MCF 10A (cell line): ENCODE data around the gene SNX32. TPM values are rescaled to one million over a fixed set of nuclear protein-coding genes. Genes with fewer than 3 reads are reported as not detected.
A peak's percentile ranks its signal among the peaks of the same experiment; 100 is the strongest.

ENCODE experiments used
- BruUV-seq: library from RNA; stranded (reverse); fragments of 400-500 nt; replicated peaks from 2 replicates; lab custom pipeline; 2021; lab: Mats Ljungman, UMichigan
- CTCF ChIA-PET: fragments of 300-600 bp; sonication (Branson Sonifier 250); formaldehyde crosslinking; extraction: SDS; loops from one replicate; lab custom pipeline; 2021; ENCODE audit warnings: antibody characterized with exemption, inconsistent platforms; lab: Yijun Ruan, JAX
- POLR2A ChIA-PET: fragments of 300-600, 350-650 bp; sonication (Branson Sonifier 250); formaldehyde crosslinking; extraction: SDS; loops from one replicate; lab custom pipeline; 2020; ENCODE audit warnings: antibody characterized with exemption, inconsistent platforms; lab: Yijun Ruan, JAX
- DNase-seq: peaks from one replicate; pipeline ENCODE4 v3.0.0-alpha.2; 2018; ENCODE audit not compliant: unreplicated experiment
- H3K27ac Mint-ChIP-seq: one replicate; pipeline ENCODE4 v1.8.0; 2022; ENCODE audit warnings: mild to moderate bottlenecking, low read depth, mixed read lengths; ENCODE audit not compliant: unreplicated experiment
- H3K27me3 Mint-ChIP-seq: one replicate; pipeline ENCODE4 v1.8.0; 2022; ENCODE audit warnings: mixed read lengths; ENCODE audit not compliant: insufficient read depth, unreplicated experiment
- H3K36me3 Mint-ChIP-seq: one replicate; pipeline ENCODE4 v1.8.0; 2022; ENCODE audit warnings: mild to moderate bottlenecking, moderate library complexity, mixed read lengths; ENCODE audit not compliant: insufficient read depth, unreplicated experiment
- H3K4me1 Mint-ChIP-seq: one replicate; pipeline ENCODE4 v1.8.0; 2022; ENCODE audit warnings: mixed read lengths; ENCODE audit not compliant: insufficient read depth, unreplicated experiment
- H3K4me3 Mint-ChIP-seq: one replicate; pipeline ENCODE4 v1.8.0; 2022; ENCODE audit warnings: mild to moderate bottlenecking, moderate library complexity, mixed read lengths; ENCODE audit not compliant: unreplicated experiment
- H3K9me3 Mint-ChIP-seq: one replicate; pipeline ENCODE4 v1.8.0; 2022; ENCODE audit warnings: mixed read lengths; ENCODE audit not compliant: unreplicated experiment
- CTCF ChIP-seq: fragments of 200-600 bp; IDR thresholded peaks from one replicate; pipeline ENCODE4 v1.8.0; 2022; ENCODE audit warnings: antibody characterized with exemption, mild to moderate bottlenecking; ENCODE audit not compliant: unreplicated experiment
- intact Hi-C: fragments of 100-400 bp; cut with micrococcal nuclease; formaldehyde crosslinking; loops from 2 replicates; pipeline ENCODE4 v1.14.1; 2022
- total RNA-seq: library from RNA; stranded (reverse); gene quantifications from 2 replicates; pipeline ENCODE4 v1.2.3, GENCODE V29; 2022

Gene SNX32
- total RNA-seq, 1 experiment from 2014 or later: not detected

DNA sequence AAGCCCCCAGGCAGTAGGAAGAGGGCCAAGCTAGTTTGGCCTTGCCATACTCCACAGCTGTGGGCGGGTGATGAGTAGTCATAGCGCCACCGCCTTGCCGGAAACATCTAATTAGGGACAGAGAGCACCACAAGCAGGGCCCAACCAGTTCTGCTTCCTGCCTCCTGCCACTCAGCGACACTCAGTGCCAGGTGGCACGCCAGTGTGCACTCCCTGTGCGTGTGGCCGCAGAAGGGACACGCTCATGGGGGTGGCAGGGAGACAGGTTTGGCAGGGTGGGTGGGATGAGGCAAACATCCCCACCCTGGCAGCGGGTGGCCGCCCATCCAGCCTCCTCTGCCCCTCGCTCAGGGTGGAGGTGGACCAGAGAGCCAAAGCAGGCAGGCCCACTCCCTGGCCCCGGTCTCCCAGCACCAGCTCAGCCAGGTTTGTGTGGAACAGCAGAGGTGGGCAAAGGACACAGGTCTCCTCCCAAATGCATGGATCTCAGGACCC is 42.0 kb upstream of the SNX32 start:
- Mint-ChIP-seq H3K9me3 (no peaks in the 10 kb centered on the region), H3K4me1 (peaks cover 7% of the 10 kb centered on the region), H3K27ac (no peak overlapping the region), H3K27me3 (peaks cover 13% of the 10 kb centered on the region), H3K36me3 (no peaks in the 10 kb centered on the region), H3K4me3 (no peak overlapping the region)
- no TSS peak for BruUV-seq
- DNase-seq: no peak
- POLR2A ChIA-PET: interaction anchor here (0.7 to 2.1 kb wide), 4 partner anchors 12 to 129 kb away, joined by 3 to 25 read pairs (median 4); partner anchors contain the start of genes AP5B1, RELA and RNASEH2C
- intact Hi-C loops: no loop called here
- TF ChIP-seq CTCF: no peak
- CTCF ChIA-PET: interaction anchor here (0.5 to 5.2 kb wide), 4 partner anchors 8 to 124 kb away, joined by 3 to 41 read pairs (median 6); partner anchors contain the start of gene AP5B1

- H3K4me3 Mint-ChIP-seq: no peak overlapping the region
- peaks cover 7% of the 10 kb centered on the region for H3K4me1 Mint-ChIP-seq
- BruUV-seq: no TSS peak
- no peaks in the 10 kb centered on the region for H3K9me3 Mint-ChIP-seq
- no peaks in the 10 kb centered on the region for H3K36me3 Mint-ChIP-seq
- no peak for TF ChIP-seq CTCF
- peak overlapping the region; percentile 37 for H3K27ac Mint-ChIP-seq
- ChIA-PET CTCF (interaction anchor here (0.6 to 5.2 kb wide), 10 partner anchors 9 to 1583 kb away, joined by 3 to 41 read pairs (median 4); partner anchors contain the start of gene AP5B1), POLR2A (interaction anchor here (0.6 to 2.1 kb wide), 13 partner anchors 9 to 192 kb away, joined by 3 to 25 read pairs (median 4); partner anchors contain the start of genes AP5B1, CCDC85B, RELA and RNASEH2C)
- peaks cover 13% of the 10 kb centered on the region for H3K27me3 Mint-ChIP-seq
- peak; percentile 49 for DNase-seq
- intact Hi-C loops: no loop called here
Observed at GRCh38 chr11:65792456-65792855, 41.3 kb upstream of the SNX32 start.

DNA sequence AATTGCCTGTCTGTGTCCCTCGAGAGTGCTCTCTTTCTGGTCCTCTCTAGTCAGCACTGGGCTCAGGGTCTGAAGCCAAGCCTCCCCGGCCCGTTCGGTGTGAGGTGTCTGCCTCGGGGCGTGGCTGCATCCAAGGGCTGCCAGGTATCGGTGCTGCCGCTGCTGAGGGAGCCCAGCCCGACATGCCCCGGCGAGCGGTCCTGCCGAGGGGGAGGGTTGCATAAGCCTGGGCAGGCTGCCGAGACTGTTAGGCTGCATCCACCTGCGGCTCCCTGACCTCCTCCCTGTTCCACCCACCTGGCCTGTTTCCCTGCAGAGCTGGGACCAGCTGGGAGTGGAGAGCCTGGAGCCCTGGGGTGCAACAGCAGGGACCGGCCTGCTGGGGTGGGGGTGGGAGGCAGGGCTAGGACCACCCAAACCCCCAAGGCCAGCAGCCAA is 40.6 kb upstream of the SNX32 start:
- no TSS peak for BruUV-seq
- intact Hi-C loops: no loop called here
- POLR2A ChIA-PET: interaction anchor here (0.6 to 2.1 kb wide), 16 partner anchors 9 to 1263 kb away, joined by 3 to 25 read pairs (median 3); partner anchors contain the start of genes AP5B1, CCDC85B, RELA and RNASEH2C

More for the DNA sequence above, 40.6 kb upstream of the SNX32 start:
- H3K9me3 Mint-ChIP-seq: no peaks in the 10 kb centered on the region
- CTCF ChIA-PET: interaction anchor here (0.6 to 5.2 kb wide), 7 partner anchors 9 to 1583 kb away, joined by 3 to 41 read pairs (median 7); partner anchors contain the start of gene AP5B1
- no peak for TF ChIP-seq CTCF
- H3K4me1 Mint-ChIP-seq: peaks cover 7% of the 10 kb centered on the region
- H3K4me3 Mint-ChIP-seq: no peak overlapping the region
- DNase-seq: peak; percentile 94
- no peaks in the 10 kb centered on the region for H3K36me3 Mint-ChIP-seq
- H3K27ac Mint-ChIP-seq: no peak overlapping the region
- peaks cover 7% of the 10 kb centered on the region for H3K27me3 Mint-ChIP-seq
